ENCODE data around the gene MPPED1. TPM values are rescaled to one million over a fixed set of nuclear protein-coding genes. Genes with fewer than 3 reads are reported as not detected.

MPPED1 gene
- total and polyA plus RNA-seq, 4 donors = 0.89 to 6.5 (median 4.1) TPM

GRCh38 chr22:43521716-43522115 lies 109.9 kb downstream of the MPPED1 start (continued):
- no peak for TF ChIP-seq CTCF (IDR thresholded peaks at IDR 0.05; ENCODE audit: low read depth, low read length, missing input control)
- TF ChIP-seq MAX (IDR thresholded peaks at IDR 0.05) = no peak

- Histone ChIP-seq H3K9ac (ENCODE audit: low read depth in 1 of 2, low read length in 2 of 2) (no peak overlapping the region), H3K4me1 (ENCODE audit: control insufficient read depth in 4 of 4, insufficient read depth in 4 of 4, low read length in 3 of 4) (no peaks in the 10 kb centered on the region), H3K36me3 (ENCODE audit: control insufficient read depth in 4 of 4, insufficient read depth in 3 of 4, low read depth in 1 of 4, low read length in 3 of 4) (no peaks in the 10 kb centered on the region), H3K27ac (ENCODE audit: low read depth in 1 of 2, low read length in 2 of 2) (no peak overlapping the region), H3K27me3 (ENCODE audit: control insufficient read depth in 4 of 4, insufficient read depth in 4 of 4, low read length in 3 of 4) (no peaks in the 10 kb centered on the region), H3K4me3 (ENCODE audit: low read depth in 1 of 3, low read length in 3 of 3) (no peak overlapping the region), H3K9me3 (ENCODE audit: control insufficient read depth in 4 of 4, low read length in 3 of 4) (no peaks in the 10 kb centered on the region)
- TF ChIP-seq FOXA1 (IDR thresholded peaks at IDR 0.05) (no peak), NR2F2 (IDR thresholded peaks at IDR 0.05) (no peak), RXRA (IDR thresholded peaks at IDR 0.05) (no peak)
- no peak for DNase-seq (ENCODE audit: low spot score)
- WGBS = 86% methylated on average over 7 of the region's 7 CpGs
Measured at GRCh38 chr22:43526117-43526655, 114.4 kb downstream of the MPPED1 start.

- TF ChIP-seq REST (IDR thresholded peaks at IDR 0.05) (no peak), RXRA (IDR thresholded peaks at IDR 0.05) (no peak), RAD21 (IDR thresholded peaks at IDR 0.05) (no peak), GABPA (IDR thresholded peaks at IDR 0.05 in 1 of 2, conservative IDR thresholded peaks at IDR 0.05 in 1 of 2) (no peak), ATF3 (IDR thresholded peaks at IDR 0.05) (no peak), CTCF (IDR thresholded peaks at IDR 0.05; ENCODE audit: low read depth, low read length, missing input control) (no peak), EGR1 (IDR thresholded peaks at IDR 0.05; ENCODE audit: low read depth in 2 of 2) (no peak), HNF4A (conservative IDR thresholded peaks at IDR 0.05) (no peak)
- Histone ChIP-seq H3K27ac (ENCODE audit: low read depth in 1 of 2, low read length in 2 of 2) (no peak overlapping the region), H3K4me3 (ENCODE audit: low read depth in 1 of 3, low read length in 3 of 3) (no peak overlapping the region), H3K4me1 (ENCODE audit: control insufficient read depth in 4 of 4, insufficient read depth in 4 of 4, low read length in 3 of 4) (no peaks in the 10 kb centered on the region), H3K36me3 (ENCODE audit: control insufficient read depth in 4 of 4, insufficient read depth in 3 of 4, low read depth in 1 of 4, low read length in 3 of 4) (no peaks in the 10 kb centered on the region), H3K9me3 (ENCODE audit: control insufficient read depth in 4 of 4, low read length in 3 of 4) (no peaks in the 10 kb centered on the region), H3K9ac (ENCODE audit: low read depth in 1 of 2, low read length in 2 of 2) (no peak overlapping the region), H3K27me3 (ENCODE audit: control insufficient read depth in 4 of 4, insufficient read depth in 4 of 4, low read length in 3 of 4) (no peaks in the 10 kb centered on the region)
- DNase-seq (ENCODE audit: low spot score) = no peak
- WGBS = 90% methylated on average over 5 of the region's 5 CpGs
Measured at GRCh38 chr22:43526946-43527345, 115.1 kb downstream of the MPPED1 start.

Data from liver (tissue), 9 donors.